Brain microvascular endothelial cell (primary cell): ENCODE measurements around the gene ADAMTSL3.

Experiments
- DNase-seq: peaks from one replicate; pipeline ENCODE4 v3.0.0-alpha.2; 2020
- H3K27ac ChIP-seq: fragments of 250-450 bp; sonication (Bioruptor Pico); 2 replicates; pipeline ENCODE4 v1.5.1; 2020; ENCODE audit warnings: mild to moderate bottlenecking, moderate library complexity
- H3K27me3 ChIP-seq: fragments of 250-450 bp; sonication (Bioruptor Pico); replicated peaks from 2 replicates; pipeline ENCODE4 v1.5.1; 2020; ENCODE audit warnings: mild to moderate bottlenecking
- H3K36me3 ChIP-seq: fragments of 250-450 bp; sonication (Bioruptor Pico); replicated peaks from 2 replicates; pipeline ENCODE4 v1.5.1; 2020; ENCODE audit warnings: mild to moderate bottlenecking
- H3K4me3 ChIP-seq: 2 replicates; pipeline ENCODE4 v1.5.1; 2011; ENCODE audit warnings: low read depth, mild to moderate bottlenecking, control low read depth, low read length, moderate library complexity
- in situ Hi-C: cut with HindIII; loops from 2 replicates; pipeline ENCODE4 v1.10.0; 2017; ENCODE audit warnings: low sequenced_read_pairs, low pct_ligation_motif_present
- TF ChIP-seq, protein P1 (sequence below): IDR thresholded peaks from 2 replicates; pipeline ENCODE4 v1.5.1; 2011; ENCODE audit warnings: low read depth, mild to moderate bottlenecking, moderate library complexity, low read length, control low read depth, inconsistent platforms; ENCODE audit errors: missing control alignments

Gene ADAMTSL3, protein sequence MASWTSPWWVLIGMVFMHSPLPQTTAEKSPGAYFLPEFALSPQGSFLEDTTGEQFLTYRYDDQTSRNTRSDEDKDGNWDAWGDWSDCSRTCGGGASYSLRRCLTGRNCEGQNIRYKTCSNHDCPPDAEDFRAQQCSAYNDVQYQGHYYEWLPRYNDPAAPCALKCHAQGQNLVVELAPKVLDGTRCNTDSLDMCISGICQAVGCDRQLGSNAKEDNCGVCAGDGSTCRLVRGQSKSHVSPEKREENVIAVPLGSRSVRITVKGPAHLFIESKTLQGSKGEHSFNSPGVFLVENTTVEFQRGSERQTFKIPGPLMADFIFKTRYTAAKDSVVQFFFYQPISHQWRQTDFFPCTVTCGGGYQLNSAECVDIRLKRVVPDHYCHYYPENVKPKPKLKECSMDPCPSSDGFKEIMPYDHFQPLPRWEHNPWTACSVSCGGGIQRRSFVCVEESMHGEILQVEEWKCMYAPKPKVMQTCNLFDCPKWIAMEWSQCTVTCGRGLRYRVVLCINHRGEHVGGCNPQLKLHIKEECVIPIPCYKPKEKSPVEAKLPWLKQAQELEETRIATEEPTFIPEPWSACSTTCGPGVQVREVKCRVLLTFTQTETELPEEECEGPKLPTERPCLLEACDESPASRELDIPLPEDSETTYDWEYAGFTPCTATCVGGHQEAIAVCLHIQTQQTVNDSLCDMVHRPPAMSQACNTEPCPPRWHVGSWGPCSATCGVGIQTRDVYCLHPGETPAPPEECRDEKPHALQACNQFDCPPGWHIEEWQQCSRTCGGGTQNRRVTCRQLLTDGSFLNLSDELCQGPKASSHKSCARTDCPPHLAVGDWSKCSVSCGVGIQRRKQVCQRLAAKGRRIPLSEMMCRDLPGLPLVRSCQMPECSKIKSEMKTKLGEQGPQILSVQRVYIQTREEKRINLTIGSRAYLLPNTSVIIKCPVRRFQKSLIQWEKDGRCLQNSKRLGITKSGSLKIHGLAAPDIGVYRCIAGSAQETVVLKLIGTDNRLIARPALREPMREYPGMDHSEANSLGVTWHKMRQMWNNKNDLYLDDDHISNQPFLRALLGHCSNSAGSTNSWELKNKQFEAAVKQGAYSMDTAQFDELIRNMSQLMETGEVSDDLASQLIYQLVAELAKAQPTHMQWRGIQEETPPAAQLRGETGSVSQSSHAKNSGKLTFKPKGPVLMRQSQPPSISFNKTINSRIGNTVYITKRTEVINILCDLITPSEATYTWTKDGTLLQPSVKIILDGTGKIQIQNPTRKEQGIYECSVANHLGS (N-terminal part only)

DNA sequence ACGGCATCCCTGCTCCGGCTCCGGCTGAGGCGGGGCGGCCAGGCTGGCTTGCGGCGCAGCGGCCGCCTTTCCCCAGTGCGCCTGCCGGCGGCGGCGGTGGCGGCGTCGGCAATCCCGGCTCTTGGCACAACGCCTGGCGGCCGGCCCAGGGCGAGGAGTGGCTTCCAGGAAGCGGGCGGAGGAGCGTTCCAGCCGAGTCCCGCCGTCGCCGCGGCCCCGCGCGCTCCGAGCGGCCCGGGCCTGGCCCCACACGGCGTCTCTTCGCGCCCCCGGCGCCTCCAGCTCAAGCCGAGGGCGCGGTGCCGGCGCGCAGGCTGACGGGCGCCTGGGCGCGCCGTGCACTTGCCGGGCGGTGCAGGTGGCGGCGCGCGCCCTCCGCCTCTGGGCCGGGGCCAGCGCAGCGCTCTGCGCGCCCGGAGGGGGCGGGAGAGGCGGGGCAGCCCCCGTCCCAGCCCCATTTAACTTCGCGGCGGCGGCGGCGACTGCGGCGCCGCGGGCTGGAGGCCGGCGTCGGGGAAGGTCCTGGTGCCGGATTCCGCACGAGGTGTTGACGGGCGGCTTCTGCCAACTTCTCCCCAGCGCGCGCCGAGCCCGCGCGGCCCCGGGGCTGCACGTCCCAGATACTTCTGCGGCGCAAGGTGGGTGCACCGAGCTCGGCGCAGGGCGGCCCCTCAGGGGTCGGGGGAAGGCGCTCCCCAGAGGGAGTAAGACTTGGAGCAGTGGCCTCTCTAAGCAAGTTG, at the start of gene ADAMTSL3:
Gene ADAMTSL3, plus strand, starts transcription at position 485 of the 740 bp plus-strand sequence. CDS start 1,639 bp downstream, outside the sequence.
- Histone ChIP-seq H3K36me3 (no peaks in the 10 kb centered on the region), H3K4me3 (no peak within 1 kb of the TSS), H3K27me3 (peaks cover 32% of the 10 kb centered on the region), H3K27ac (no peak within 1 kb of the TSS)
- in situ Hi-C loops: no loop called here
- DNase-seq: no peak
- TF ChIP-seq, protein P1, sequence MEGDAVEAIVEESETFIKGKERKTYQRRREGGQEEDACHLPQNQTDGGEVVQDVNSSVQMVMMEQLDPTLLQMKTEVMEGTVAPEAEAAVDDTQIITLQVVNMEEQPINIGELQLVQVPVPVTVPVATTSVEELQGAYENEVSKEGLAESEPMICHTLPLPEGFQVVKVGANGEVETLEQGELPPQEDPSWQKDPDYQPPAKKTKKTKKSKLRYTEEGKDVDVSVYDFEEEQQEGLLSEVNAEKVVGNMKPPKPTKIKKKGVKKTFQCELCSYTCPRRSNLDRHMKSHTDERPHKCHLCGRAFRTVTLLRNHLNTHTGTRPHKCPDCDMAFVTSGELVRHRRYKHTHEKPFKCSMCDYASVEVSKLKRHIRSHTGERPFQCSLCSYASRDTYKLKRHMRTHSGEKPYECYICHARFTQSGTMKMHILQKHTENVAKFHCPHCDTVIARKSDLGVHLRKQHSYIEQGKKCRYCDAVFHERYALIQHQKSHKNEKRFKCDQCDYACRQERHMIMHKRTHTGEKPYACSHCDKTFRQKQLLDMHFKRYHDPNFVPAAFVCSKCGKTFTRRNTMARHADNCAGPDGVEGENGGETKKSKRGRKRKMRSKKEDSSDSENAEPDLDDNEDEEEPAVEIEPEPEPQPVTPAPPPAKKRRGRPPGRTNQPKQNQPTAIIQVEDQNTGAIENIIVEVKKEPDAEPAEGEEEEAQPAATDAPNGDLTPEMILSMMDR: no peak

DNA sequence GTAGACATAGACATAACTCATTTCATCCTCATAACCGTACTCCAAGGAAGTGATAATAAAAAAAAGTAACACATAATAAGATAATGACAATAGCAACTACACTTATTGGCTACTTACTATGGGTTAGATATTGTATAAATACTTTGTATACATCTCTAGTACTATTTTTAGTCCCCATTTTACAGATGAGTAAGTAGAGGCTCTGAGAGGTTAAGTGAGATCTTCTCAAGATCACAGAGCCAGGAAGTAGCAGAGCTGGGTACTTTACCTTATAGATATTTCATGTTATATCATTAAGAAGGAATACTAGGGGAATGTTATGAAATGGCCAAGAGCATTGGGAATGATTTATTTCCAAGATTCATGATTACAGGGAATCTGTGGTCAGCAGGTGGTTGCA, 49.4 kb upstream of the ADAMTSL3 start:
- in situ Hi-C loops: no loop called here
- TF ChIP-seq, protein P1: no peak
- no peak for DNase-seq
- H3K36me3 ChIP-seq: no peaks in the 10 kb centered on the region
- H3K27ac ChIP-seq: no peak overlapping the region
- H3K4me3 ChIP-seq: no peak overlapping the region
- no peaks in the 10 kb centered on the region for H3K27me3 ChIP-seq

DNA sequence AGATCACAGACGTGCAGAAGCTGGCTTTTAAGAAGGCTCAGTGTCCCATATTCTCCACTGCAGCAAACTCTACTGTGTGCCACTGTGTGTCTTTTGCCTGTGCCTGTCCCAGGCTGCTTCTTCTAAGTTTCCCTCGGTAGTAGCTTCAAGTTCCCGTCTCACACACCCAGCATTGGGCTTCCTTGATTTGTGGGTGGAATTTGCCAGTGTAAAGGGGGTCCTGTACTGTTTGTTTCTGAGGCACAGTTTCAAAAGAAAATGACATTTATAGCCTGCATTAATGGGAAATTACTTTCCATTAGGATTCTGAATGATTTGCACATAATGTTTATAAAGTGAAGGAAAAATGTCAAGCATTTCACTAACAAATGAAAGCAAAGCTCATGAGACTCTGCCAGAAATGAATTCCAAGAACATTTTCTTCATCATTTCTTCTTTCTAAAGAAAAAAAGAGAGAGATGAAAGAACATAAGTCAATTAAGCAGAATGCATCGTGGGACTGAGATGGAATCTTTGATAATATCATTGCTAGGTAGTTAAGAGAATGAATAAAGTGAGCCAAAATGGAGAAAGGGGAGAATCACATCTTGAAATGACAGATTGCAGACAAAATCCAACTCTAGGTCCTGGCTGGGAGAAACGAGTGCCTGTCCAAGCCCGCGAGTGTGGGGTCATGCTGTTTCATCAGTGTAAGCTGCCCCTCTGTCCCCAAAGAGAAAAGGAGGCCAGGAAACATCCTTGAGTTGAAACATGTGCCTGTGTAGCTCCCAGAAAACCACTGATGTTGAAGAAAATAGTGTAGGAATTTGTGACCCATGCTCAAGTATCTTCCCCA, 48.6 kb upstream of the ADAMTSL3 start:
- no peak overlapping the region for H3K27ac ChIP-seq
- TF ChIP-seq, protein P1: no peak
- no peaks in the 10 kb centered on the region for H3K27me3 ChIP-seq
- in situ Hi-C loops: no loop called here
- H3K4me3 ChIP-seq: no peak overlapping the region
- DNase-seq: no peak
- H3K36me3 ChIP-seq: no peaks in the 10 kb centered on the region

DNA sequence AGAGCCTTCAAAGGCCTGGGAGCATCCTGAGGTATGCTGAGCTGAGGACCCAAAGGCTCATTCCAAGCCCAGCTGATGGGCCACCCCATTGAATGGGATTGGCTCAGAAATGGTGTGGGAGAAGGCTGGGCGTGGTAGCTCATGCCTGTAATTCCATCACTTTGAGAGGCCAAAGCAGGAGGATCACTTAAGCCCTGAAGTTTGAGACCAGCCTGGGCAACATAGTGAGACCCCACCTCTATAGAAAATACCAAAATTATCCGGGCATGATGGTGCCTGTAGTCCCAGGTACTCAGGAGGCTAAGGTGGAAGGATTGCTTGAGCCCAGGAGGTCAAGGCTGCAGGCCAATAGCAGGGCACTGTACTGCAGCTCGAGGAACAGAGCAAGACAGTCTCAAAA, 43.8 kb upstream of the ADAMTSL3 start:
- in situ Hi-C loops: no loop called here
- no peak overlapping the region for H3K4me3 ChIP-seq
- H3K27ac ChIP-seq: no peak overlapping the region
- no peak for DNase-seq
- TF ChIP-seq, protein P1: no peak
- no peaks in the 10 kb centered on the region for H3K36me3 ChIP-seq
- H3K27me3 ChIP-seq: no peaks in the 10 kb centered on the region
